HG02678 (cell line): ENCODE results near the gene MOB2.

Experiments
- ATAC-seq: cut with Tn5 transposase; IDR thresholded peaks from one replicate; pipeline ENCODE4 v1.9.1; 2021; ENCODE audit warnings: mild to moderate bottlenecking, moderate library complexity; ENCODE audit not compliant: unreplicated experiment

Gene MOB2

GRCh38 chr11:1475841-1476240 is 10.7 kb downstream of the MOB2 start:
- no peak for ATAC-seq

DNA sequence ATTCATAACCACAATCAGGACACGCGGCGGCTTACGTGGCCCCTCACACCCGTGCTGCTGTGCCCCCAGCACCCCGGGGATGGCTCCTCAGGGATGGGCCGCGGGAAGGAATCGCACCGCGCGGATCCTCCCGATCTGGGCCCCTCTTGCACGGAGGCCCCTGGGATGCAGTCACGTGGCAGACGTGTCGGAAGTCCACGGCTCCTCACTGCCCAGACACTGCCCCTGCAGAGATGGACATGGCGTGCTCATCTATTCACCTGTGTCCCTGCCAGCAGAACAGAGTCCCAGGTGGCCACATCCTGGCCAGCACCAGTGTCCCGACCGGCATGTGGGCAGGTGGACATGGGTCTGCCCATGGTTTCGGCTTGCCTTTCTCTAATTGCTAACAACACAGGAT is 12.8 kb downstream of the MOB2 start:
- ATAC-seq, result no peak

DNA sequence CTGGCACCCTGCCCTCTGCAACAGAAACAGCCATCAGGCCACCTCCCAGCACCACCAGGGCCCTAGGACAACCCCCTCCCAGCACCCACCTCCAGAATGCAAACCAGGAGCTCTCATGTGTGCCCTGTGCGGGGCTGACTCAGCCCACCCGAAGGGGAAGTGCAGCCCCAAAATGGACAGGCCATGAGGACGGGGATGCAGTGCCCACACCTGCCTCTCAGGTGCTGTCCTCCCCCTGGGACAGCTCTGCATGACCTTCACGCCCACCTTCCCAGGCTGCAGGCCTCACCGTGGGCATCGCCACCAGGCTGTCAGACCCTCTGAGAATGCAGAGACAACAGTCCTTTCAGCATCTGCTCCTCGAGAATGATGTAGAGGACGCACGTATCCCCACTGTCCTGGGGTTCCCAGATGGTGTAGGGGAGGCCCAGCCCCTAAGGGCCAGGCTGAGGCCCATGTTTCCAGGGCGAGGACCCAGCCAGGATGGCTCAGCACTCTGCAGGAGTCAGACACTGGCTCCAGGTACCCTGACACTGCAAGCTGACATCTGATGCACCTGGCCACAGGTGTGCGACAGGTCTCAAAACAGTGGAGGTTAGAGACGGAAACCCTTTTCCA is 13.5 kb downstream of the MOB2 start:
- no peak for ATAC-seq

DNA sequence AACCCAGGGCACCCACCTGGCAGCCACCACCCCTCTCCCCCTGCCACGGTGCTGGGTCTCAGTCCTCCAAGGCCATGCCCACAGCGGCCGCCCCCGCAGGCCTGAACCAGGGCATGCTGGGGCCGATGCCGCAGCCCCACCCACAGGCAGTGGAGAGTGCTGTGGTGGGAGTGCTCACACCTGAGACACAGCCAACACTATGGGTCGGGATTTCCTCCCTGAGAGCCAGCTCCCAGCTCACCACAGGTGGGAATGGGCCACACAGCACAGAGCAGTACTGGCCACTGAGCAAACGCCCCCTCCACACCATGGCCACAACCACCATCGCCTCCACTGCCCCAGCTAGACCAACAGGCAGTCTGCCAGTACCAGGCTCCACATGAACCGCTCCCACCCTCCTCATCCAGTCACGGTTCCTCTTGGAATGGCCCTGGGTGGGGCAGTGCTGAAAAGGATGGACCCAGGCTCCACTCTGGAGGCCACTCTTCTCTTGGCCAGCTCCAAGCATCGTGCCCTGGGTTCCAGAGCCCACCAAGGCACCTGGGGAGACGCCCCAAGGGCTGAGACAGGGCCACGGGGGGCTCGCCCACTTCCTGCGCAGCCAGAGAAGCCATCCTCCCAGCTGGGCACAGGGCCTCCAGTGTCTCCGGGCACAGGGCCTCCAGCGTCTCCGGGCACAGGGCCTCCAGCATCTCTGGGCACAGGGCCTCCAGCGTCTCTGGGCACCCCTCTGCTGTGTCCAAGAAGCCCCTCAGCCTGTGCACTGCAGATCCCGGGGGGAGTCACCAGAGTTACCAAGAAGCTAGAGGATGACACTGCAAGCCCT is 14.2 kb downstream of the MOB2 start:
- no peak for ATAC-seq

DNA sequence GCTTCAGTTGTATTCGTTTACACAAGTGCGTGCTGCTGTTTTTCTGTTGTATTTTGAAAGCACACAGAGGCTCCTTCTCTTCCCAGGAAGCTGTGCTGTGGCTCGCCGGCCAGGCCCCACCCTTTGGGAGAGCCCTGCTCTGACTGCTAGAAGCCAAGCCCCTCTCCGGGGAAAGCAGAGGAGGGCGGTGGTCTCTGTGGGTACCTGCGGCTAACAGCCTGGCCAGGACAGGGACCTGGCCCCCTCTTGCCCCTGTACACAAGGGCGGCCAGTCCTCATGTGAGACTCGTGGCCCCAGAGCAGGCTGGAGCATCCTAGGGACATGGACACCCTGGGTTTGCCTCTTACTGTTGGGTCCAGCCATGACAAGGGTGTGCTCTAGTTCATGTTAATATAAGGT is 14.8 kb downstream of the MOB2 start:
- no peak for ATAC-seq

- no peak for ATAC-seq
Observed at GRCh38 chr11:1470681-1471611, 15.6 kb downstream of the MOB2 start.

- ATAC-seq, result no peak
Observed at GRCh38 chr11:1469911-1470680, 16.5 kb downstream of the MOB2 start.

DNA sequence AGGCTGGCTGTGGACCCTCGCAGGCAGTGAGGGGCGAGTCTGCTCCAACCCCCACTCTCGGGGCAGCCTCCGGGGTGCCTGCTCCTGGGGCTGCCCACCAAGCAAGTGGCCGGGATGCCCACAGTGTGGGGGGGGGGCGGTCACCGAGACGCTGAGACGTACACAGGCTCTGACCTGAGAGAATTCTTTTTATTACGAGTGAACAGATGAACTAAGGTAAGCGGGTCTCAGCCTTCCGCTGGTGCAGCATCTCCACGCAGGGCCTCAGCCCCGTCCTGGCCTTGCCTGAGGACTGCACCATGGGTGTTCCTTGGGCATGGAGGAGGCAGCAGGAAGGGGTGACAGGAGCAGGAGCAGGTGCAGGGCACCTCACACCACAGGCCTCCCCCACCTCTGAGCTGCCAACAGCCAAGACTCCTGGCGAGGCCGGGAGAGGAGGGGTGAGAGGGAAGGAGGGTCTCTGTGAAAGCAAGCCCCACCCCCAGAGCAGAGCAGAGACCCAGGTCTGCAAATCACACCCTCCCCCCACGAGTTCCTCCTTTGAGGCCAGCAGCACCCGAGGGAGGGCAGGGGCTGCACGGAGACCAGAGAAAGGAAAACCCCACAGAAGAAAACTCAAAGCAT is 17.2 kb downstream of the MOB2 start:
- ATAC-seq, result no peak

DNA sequence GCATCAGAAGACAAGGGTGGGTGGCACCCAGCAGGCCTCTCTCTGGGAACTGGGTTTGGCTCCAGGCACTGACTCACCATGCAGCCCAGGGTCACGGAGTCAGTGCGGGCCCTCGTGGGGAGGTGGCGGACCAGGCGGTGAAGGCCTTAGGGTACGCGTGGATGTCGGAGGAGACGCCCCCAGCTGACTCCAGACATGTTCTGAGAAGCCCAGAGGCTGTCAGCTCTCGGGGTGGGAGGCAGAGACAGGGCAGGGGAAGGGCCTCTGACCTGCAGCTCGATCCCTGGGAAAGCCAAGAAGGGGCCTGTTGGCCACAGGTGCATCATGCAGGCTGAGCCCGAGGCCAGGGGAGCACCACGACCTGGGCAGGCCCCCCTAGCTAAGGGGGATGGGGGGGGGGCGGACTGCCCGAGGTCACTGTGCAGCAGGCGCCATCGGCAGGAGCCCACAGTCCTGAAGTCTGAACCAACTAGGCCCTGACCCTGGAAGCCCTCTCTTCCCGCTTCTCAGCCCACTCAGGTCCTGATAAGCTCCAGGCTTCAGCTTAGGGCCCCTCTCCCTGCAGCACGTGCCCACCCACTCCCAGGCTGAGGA is 18.0 kb downstream of the MOB2 start:
- ATAC-seq, result no peak

- ATAC-seq, result no peak
Observed at GRCh38 chr11:1468002-1468401, 18.6 kb downstream of the MOB2 start.

DNA sequence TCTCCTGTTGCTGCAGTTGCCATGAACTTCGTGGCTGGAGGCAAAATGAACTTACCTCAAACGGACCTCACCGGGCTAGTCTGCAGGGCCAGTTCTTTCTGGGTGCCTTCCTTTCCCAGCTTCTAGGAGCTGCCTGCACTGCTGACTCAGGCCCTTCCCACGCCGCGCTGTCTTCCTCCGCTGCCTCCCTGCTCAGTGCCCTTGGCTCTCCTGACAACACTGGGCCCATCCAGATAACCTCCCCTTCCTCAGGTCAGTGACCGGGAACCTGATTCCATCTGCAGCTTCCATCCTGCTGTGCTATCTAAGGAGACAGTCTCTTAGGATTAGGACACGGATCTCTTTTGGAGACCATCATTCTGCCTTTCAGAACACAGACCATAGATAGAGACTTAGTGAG is 19.3 kb downstream of the MOB2 start:
- no peak for ATAC-seq

DNA sequence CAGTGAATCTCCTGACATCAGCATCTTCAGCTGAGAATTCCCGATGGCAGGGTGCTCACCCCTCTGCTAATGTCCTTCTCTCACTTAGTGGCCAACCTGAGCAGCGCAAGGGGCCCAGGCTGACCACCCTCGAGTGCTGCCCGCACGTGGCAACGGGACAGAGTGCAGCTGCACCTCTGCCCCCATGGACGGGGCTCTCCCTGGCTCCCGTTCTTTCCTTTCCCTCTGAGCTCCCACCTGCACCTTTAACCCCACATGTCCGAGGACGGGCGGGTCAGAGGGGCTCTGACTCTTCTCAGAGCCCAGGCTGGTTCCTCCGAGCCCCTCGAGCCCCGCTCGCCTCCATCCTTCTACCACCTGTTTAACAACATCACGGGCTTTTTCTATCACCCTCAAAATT is 19.8 kb downstream of the MOB2 start:
- no peak for ATAC-seq

- no peak for ATAC-seq
Observed at GRCh38 chr11:1463056-1463455, 23.5 kb downstream of the MOB2 start.

- ATAC-seq, result no peak
Observed at GRCh38 chr11:1462698-1462975, 23.9 kb downstream of the MOB2 start.

GRCh38 chr11:1461826-1462697 is 24.5 kb downstream of the MOB2 start:
- ATAC-seq, result no peak

- no peak for ATAC-seq
Observed at GRCh38 chr11:1460986-1461825, 25.4 kb downstream of the MOB2 start.

DNA sequence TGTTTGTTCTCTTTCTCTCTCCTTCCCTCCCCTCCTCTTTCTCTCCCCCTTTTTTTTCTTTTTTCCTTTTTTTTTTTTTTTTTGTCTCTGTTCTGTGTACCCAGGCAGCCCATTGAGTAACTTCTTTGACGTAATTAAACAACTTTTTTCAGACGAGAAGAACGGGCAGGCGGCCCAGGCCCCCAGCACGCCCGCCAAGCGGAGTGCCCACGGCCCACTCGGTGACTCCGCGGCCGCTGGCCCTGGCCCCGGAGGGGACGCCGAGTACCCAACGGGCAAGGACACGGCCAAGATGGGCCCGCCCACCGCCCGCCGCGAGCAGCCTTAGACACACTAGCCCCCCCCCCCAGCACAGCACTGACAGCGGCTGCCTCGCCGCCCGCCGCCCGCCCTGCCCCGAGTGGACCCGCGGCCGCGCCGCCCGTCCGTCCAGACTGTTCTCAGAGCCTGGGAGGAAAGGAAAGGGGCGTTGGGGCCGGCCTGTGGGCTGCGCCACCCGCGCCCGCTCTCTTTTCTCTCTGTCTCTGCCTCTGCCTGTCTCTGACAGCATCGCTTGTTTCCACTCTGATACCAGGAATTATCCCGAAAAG is 26.1 kb downstream of the MOB2 start:
- ATAC-seq, result no peak
